DND-41 (cell line): ENCODE data around the gene ERBB4.

Experiments
- EZH2 ChIP-seq: IDR thresholded peaks from 3 replicates; pipeline ENCODE4 v1.6.1; 2012; ENCODE audit warnings: borderline replicate concordance, low read depth, mild to moderate bottlenecking, moderate library complexity, low read length, inconsistent platforms; ENCODE audit not compliant: severe bottlenecking
- TF ChIP-seq, protein P1 (sequence below): IDR thresholded peaks from 2 replicates; pipeline ENCODE4 v1.5.1; 2012; ENCODE audit warnings: borderline replicate concordance, low read length, moderate library complexity, mild to moderate bottlenecking; ENCODE audit not compliant: poor library complexity, severe bottlenecking; ENCODE audit errors: extremely low read depth

DNA sequence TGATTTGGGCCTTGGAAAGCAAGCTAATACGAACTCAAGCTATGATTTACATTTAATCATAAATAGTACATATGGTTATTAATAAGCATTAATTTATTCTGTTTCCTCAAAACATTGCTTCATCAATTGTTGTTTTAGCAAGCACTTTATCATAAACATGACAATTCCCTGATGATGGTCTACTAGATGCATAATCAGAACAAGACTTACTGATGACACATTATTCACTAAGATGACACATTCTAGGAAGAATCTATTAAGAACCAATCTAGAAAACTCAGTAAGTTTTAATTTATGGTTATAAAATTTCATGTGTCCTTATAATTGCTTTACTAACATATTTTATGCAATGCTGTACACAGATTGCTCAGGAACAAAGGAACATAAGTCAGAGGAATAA lies 815.2 kb downstream of the ERBB4 start:
- TF ChIP-seq, protein P1, sequence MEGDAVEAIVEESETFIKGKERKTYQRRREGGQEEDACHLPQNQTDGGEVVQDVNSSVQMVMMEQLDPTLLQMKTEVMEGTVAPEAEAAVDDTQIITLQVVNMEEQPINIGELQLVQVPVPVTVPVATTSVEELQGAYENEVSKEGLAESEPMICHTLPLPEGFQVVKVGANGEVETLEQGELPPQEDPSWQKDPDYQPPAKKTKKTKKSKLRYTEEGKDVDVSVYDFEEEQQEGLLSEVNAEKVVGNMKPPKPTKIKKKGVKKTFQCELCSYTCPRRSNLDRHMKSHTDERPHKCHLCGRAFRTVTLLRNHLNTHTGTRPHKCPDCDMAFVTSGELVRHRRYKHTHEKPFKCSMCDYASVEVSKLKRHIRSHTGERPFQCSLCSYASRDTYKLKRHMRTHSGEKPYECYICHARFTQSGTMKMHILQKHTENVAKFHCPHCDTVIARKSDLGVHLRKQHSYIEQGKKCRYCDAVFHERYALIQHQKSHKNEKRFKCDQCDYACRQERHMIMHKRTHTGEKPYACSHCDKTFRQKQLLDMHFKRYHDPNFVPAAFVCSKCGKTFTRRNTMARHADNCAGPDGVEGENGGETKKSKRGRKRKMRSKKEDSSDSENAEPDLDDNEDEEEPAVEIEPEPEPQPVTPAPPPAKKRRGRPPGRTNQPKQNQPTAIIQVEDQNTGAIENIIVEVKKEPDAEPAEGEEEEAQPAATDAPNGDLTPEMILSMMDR, result no peak
- TF ChIP-seq EZH2, result no peak
